ENCODE data around the gene EPM2AIP1. TPM values are rescaled to one million over a fixed set of nuclear protein-coding genes. Genes with fewer than 3 reads are reported as not detected.

EPM2AIP1 gene
- polyA plus RNA-seq, 1 of the 3 experiments (the other 2 are of a cell fraction), result 4.7 TPM

GRCh38 chr3:36969540-36970432 is 23.1 kb downstream of the EPM2AIP1 start (continued):
- TF ChIP-seq, protein P1, sequence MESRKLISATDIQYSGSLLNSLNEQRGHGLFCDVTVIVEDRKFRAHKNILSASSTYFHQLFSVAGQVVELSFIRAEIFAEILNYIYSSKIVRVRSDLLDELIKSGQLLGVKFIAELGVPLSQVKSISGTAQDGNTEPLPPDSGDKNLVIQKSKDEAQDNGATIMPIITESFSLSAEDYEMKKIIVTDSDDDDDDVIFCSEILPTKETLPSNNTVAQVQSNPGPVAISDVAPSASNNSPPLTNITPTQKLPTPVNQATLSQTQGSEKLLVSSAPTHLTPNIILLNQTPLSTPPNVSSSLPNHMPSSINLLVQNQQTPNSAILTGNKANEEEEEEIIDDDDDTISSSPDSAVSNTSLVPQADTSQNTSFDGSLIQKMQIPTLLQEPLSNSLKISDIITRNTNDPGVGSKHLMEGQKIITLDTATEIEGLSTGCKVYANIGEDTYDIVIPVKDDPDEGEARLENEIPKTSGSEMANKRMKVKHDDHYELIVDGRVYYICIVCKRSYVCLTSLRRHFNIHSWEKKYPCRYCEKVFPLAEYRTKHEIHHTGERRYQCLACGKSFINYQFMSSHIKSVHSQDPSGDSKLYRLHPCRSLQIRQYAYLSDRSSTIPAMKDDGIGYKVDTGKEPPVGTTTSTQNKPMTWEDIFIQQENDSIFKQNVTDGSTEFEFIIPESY (IDR thresholded peaks at IDR 0.05; ENCODE audit: borderline replicate concordance, low read depth), result no peak
- TF ChIP-seq CHD2 (IDR thresholded peaks at IDR 0.05; ENCODE audit: low read length, partially characterized antibody), result peak; percentile 66
- no peak for TF ChIP-seq CTCF (IDR thresholded peaks at IDR 0.05)
- TF ChIP-seq TEAD4 (IDR thresholded peaks at IDR 0.05; ENCODE audit: borderline replicate concordance, insufficient read depth), result no peak
- TF ChIP-seq, protein P2, sequence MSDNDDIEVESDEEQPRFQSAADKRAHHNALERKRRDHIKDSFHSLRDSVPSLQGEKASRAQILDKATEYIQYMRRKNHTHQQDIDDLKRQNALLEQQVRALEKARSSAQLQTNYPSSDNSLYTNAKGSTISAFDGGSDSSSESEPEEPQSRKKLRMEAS (IDR thresholded peaks at IDR 0.05; ENCODE audit: low read depth), result peak; percentile 49; the same call in 1 of the 2 replicates
- TF ChIP-seq GABPA (IDR thresholded peaks at IDR 0.05; ENCODE audit: low read depth), result no peak
- TF ChIP-seq YY1 (IDR thresholded peaks at IDR 0.05; ENCODE audit: low read depth), result no peak
- peak; percentile 38; the same call in 1 of the 2 replicates for TF ChIP-seq RAD21 (IDR thresholded peaks at IDR 0.05; ENCODE audit: low read length)
- TF ChIP-seq, protein P3, sequence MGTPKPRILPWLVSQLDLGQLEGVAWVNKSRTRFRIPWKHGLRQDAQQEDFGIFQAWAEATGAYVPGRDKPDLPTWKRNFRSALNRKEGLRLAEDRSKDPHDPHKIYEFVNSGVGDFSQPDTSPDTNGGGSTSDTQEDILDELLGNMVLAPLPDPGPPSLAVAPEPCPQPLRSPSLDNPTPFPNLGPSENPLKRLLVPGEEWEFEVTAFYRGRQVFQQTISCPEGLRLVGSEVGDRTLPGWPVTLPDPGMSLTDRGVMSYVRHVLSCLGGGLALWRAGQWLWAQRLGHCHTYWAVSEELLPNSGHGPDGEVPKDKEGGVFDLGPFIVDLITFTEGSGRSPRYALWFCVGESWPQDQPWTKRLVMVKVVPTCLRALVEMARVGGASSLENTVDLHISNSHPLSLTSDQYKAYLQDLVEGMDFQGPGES (IDR thresholded peaks at IDR 0.05; ENCODE audit: low read depth, low read length), result no peak

GRCh38 chr3:36969085-36969484 is 23.8 kb downstream of the EPM2AIP1 start:
- Histone ChIP-seq H3K4me3 (ENCODE audit: low read depth in 2 of 2, low read length in 1 of 2) (no peak overlapping the region), H3K79me2 (ENCODE audit: insufficient read depth) (no peaks in the 10 kb centered on the region), H3K4me2 (no peak overlapping the region), H2AFZ (ENCODE audit: low read depth) (peak overlapping the region; percentile 63; the same call in 1 of the 2 replicates), H3K9me2 (no peaks in the 10 kb centered on the region), H3K36me3 (replicated peaks in 1 of 2; ENCODE audit: control insufficient read depth in 1 of 2, insufficient read depth in 2 of 2, low read length in 1 of 2) (no peaks in the 10 kb centered on the region), H3K4me1 (ENCODE audit: control insufficient read depth in 1 of 2, insufficient read depth in 2 of 2, low read depth in 1 of 2, low read length in 1 of 2) (peaks cover 10 to 13% of the 10 kb centered on the region in 2 experiments; a peak in 3 of 4 replicates), H3K9ac (no peak overlapping the region), H3K27me3 (ENCODE audit: insufficient read depth) (no peaks in the 10 kb centered on the region), H4K20me1 (ENCODE audit: insufficient read depth) (no peaks in the 10 kb centered on the region), H3F3A (replicated peaks; ENCODE audit: insufficient read depth) (no peaks in the 10 kb centered on the region), H3K27ac (ENCODE audit: low read depth in 2 of 2, low read length in 1 of 2) (peak overlapping the region; percentile 36 to 91; a peak in 2 of 4 replicates), H3K9me3 (no peaks in the 10 kb centered on the region)
- 96% methylated on average over 4 of the region's 4 CpGs for WGBS (ENCODE audit: low lambda C conversion rate)
- DNase-seq, result no peak
- CTCF ChIA-PET, result interaction anchor here (1.0 to 4.7 kb wide), 6 partner anchors 11 to 126 kb away, joined by 3 to 29 read pairs (median 4); no protein-coding TSS in a partner anchor
- POLR2A ChIA-PET, result interaction anchor here (1.4 to 1.5 kb wide), 2 partner anchors 9 to 24 kb away, joined by 5 to 12 read pairs; partner anchors contain the start of genes EPM2AIP1 and MLH1
- TF ChIP-seq, protein P3 (IDR thresholded peaks at IDR 0.05; ENCODE audit: low read depth, low read length), result no peak
- TF ChIP-seq MXI1 (IDR thresholded peaks at IDR 0.05; ENCODE audit: low read depth, low read length) (no peak), NFIC (IDR thresholded peaks at IDR 0.05; ENCODE audit: borderline replicate concordance) (no peak), NRF1 (IDR thresholded peaks at IDR 0.05; ENCODE audit: low read depth, low read length) (no peak), RXRA (IDR thresholded peaks at IDR 0.05; ENCODE audit: borderline replicate concordance, low read depth) (no peak), SIN3A (IDR thresholded peaks at IDR 0.05; ENCODE audit: borderline replicate concordance, low read depth, low read length) (no peak), ELF1 (IDR thresholded peaks at IDR 0.05) (no peak), SMC3 (IDR thresholded peaks at IDR 0.05; ENCODE audit: low read depth, low read length) (no peak), RFX5 (IDR thresholded peaks at IDR 0.05; ENCODE audit: low read length) (no peak), RAD21 (IDR thresholded peaks at IDR 0.05; ENCODE audit: low read length) (no peak), JUND (IDR thresholded peaks at IDR 0.05) (no peak), TCF12 (IDR thresholded peaks at IDR 0.05) (no peak)
- TF ChIP-seq, protein P2 (IDR thresholded peaks at IDR 0.05; ENCODE audit: low read depth), result no peak
- TF ChIP-seq, protein P1 (IDR thresholded peaks at IDR 0.05; ENCODE audit: borderline replicate concordance, low read depth), result no peak

All from SK-N-SH (cell line).